Hepatocyte (in vitro differentiated cells): ENCODE data around the gene AUTS2. TPM values are rescaled to one million over a fixed set of nuclear protein-coding genes. Genes with fewer than 3 reads are reported as not detected.

Experiments
- DNase-seq: peaks from one replicate; pipeline ENCODE4 v3.0.0-alpha.2; 2016; ENCODE audit warnings: low spot score
- H2AFZ ChIP-seq: fragments of 200-600 bp; sonication (generic); 2 replicates; pipeline ENCODE4 v1.6.0; 2016; ENCODE audit warnings: antibody characterized with exemption, mild to moderate bottlenecking
- H3K27ac ChIP-seq: fragments of 200-600 bp; sonication (generic); 2 replicates; pipeline ENCODE4 v1.5.1; 2016; ENCODE audit warnings: mild to moderate bottlenecking
- H3K27me3 ChIP-seq: fragments of 200-600 bp; sonication (generic); 2 replicates; pipeline ENCODE4 v1.6.1; 2016
- H3K36me3 ChIP-seq: fragments of 200-600 bp; sonication (generic); replicated peaks from 2 replicates; pipeline ENCODE4 v1.5.1; 2016; ENCODE audit warnings: low read depth; ENCODE audit not compliant: insufficient read depth
- H3K4me1 ChIP-seq: fragments of 200-600 bp; sonication (generic); 2 replicates; pipeline ENCODE4 v1.5.1; 2016; ENCODE audit warnings: mild to moderate bottlenecking, moderate library complexity; ENCODE audit not compliant: insufficient read depth
- H3K4me2 ChIP-seq: fragments of 200-600 bp; sonication (generic); 2 replicates; pipeline ENCODE4 v1.6.0; 2016
- H3K4me3 ChIP-seq: fragments of 200-600 bp; sonication (generic); 2 replicates; pipeline ENCODE4 v1.5.1; 2016; ENCODE audit warnings: mild to moderate bottlenecking
- H3K79me2 ChIP-seq: fragments of 200-600 bp; sonication (generic); 2 replicates; pipeline ENCODE4 v1.6.0; 2017; ENCODE audit warnings: mild to moderate bottlenecking
- H3K9me2 ChIP-seq: fragments of 200-600 bp; sonication (generic); replicated peaks from 2 replicates; pipeline ENCODE4 v1.6.0; 2017; ENCODE audit warnings: mild to moderate bottlenecking; ENCODE audit not compliant: insufficient read depth
- H3K9me3 ChIP-seq: fragments of 200-600 bp; sonication (generic); 2 replicates; pipeline ENCODE4 v1.5.1; 2016; ENCODE audit warnings: low read depth, mild to moderate bottlenecking
- H4K20me1 ChIP-seq: fragments of 200-600 bp; sonication (generic); 2 replicates; pipeline ENCODE4 v1.6.0; 2016; ENCODE audit warnings: mild to moderate bottlenecking; ENCODE audit not compliant: insufficient read depth, poor library complexity, severe bottlenecking
- CTCF ChIP-seq: fragments of 200-600 bp; sonication (generic); IDR thresholded peaks from 2 replicates; pipeline ENCODE4 v1.5.1; 2016; ENCODE audit warnings: antibody characterized with exemption, mild to moderate bottlenecking; ENCODE audit not compliant: poor library complexity
- EZH2 ChIP-seq: fragments of 200-600 bp; sonication (generic); IDR thresholded peaks from 2 replicates; pipeline ENCODE4 v1.6.1; 2016; ENCODE audit warnings: antibody characterized with exemption, mild to moderate bottlenecking, borderline replicate concordance
- EZH2phosphoT487 ChIP-seq: fragments of 200-600 bp; sonication (generic); IDR thresholded peaks from one replicate; pipeline ENCODE4 v1.6.1; 2018; ENCODE audit warnings: antibody characterized with exemption, mild to moderate bottlenecking, low read depth, moderate library complexity; ENCODE audit not compliant: unreplicated experiment, severe bottlenecking
- WGBS: methylation state at CpG from one replicate; pipeline ENCODE4 v1.1.6; 2016; ENCODE audit warnings: low lambda C conversion rate; ENCODE audit errors: missing lambda C conversion rate; 5-methylcytosine and 5-hydroxymethylcytosine counted together
- polyA plus RNA-seq: library from polyadenylated mRNA; unstranded; fragments of >200 nt; fragmentation: Nextera tagmentation; extraction: Ambion mirVana; gene quantifications from 2 replicates; pipeline ENCODE4 v1.2.1, GENCODE V29; 2016
- total RNA-seq: library from RNA; depleted of rRNA; stranded (reverse); fragments of >200 nt; gene quantifications from 2 replicates; pipeline ENCODE4 v1.2.3, GENCODE V29; 2014

AUTS2 gene
- total and polyA plus RNA-seq, 2 experiments from 2014 or later, result 34.4 to 40.9 TPM

GRCh38 chr7:70487428-70487827, 889.2 kb downstream of the AUTS2 start:
- TF ChIP-seq CTCF (no peak), EZH2phosphoT487 (no peak), EZH2 (no peak)
- H4K20me1 ChIP-seq, result no peaks in the 10 kb centered on the region
- H3K27ac ChIP-seq, result no peak overlapping the region
- no peaks in the 10 kb centered on the region for H3K9me3 ChIP-seq
- no peaks in the 10 kb centered on the region for H3K79me2 ChIP-seq
- no peaks in the 10 kb centered on the region for H3K27me3 ChIP-seq
- no peak overlapping the region for H3K4me2 ChIP-seq
- no peaks in the 10 kb centered on the region for H3K9me2 ChIP-seq
- H3K36me3 ChIP-seq, result no peaks in the 10 kb centered on the region
- H3K4me3 ChIP-seq, result no peak overlapping the region
- DNase-seq, result no peak
- H3K4me1 ChIP-seq, result no peaks in the 10 kb centered on the region
- no peak overlapping the region for H2AFZ ChIP-seq
- 94% methylated on average over 10 of the region's 10 CpGs for WGBS

- Histone ChIP-seq H3K27me3 (no peaks in the 10 kb centered on the region), H3K9me3 (no peaks in the 10 kb centered on the region), H3K4me1 (no peaks in the 10 kb centered on the region), H2AFZ (no peak overlapping the region), H3K4me2 (no peak overlapping the region), H4K20me1 (no peaks in the 10 kb centered on the region), H3K36me3 (no peaks in the 10 kb centered on the region), H3K4me3 (no peak overlapping the region), H3K79me2 (no peaks in the 10 kb centered on the region), H3K27ac (no peak overlapping the region), H3K9me2 (no peaks in the 10 kb centered on the region)
- no peak for TF ChIP-seq CTCF
- DNase-seq, result no peak
- 98% methylated on average over 13 of the region's 13 CpGs for WGBS
These were observed 889.6 kb downstream of the AUTS2 start for GRCh38 chr7:70487886-70488285.

GRCh38 chr7:70489813-70490212, 891.5 kb downstream of the AUTS2 start:
- Histone ChIP-seq H3K9me3 (no peaks in the 10 kb centered on the region), H3K27me3 (no peaks in the 10 kb centered on the region), H2AFZ (no peak overlapping the region), H3K27ac (no peak overlapping the region), H3K79me2 (no peaks in the 10 kb centered on the region), H3K9me2 (no peaks in the 10 kb centered on the region), H3K4me1 (peaks cover 6% of the 10 kb centered on the region), H4K20me1 (no peaks in the 10 kb centered on the region), H3K4me2 (no peak overlapping the region), H3K4me3 (no peak overlapping the region), H3K36me3 (no peaks in the 10 kb centered on the region)
- no peak for DNase-seq
- 89% methylated on average over 1 of the region's 1 CpG for WGBS
- no peak for TF ChIP-seq EZH2
- TF ChIP-seq CTCF, result no peak
- TF ChIP-seq EZH2phosphoT487, result no peak

GRCh38 chr7:70492625-70493024, 894.4 kb downstream of the AUTS2 start:
- Histone ChIP-seq H3K4me2 (no peak overlapping the region), H3K9me3 (no peaks in the 10 kb centered on the region), H3K27me3 (no peaks in the 10 kb centered on the region), H3K4me3 (no peak overlapping the region), H3K79me2 (no peaks in the 10 kb centered on the region), H3K36me3 (no peaks in the 10 kb centered on the region), H2AFZ (no peak overlapping the region), H3K4me1 (peaks cover 11% of the 10 kb centered on the region), H3K27ac (no peak overlapping the region), H3K9me2 (no peaks in the 10 kb centered on the region), H4K20me1 (no peaks in the 10 kb centered on the region)
- TF ChIP-seq EZH2 (no peak), EZH2phosphoT487 (no peak), CTCF (no peak)
- no peak for DNase-seq
- 87% methylated on average over 7 of the region's 7 CpGs for WGBS
